Measurements from ENCODE around the gene SBNO2. TPM values are rescaled to one million over a fixed set of nuclear protein-coding genes. Genes with fewer than 3 reads are reported as not detected.
A peak's percentile ranks its signal among the peaks of the same experiment; 100 is the strongest.

Gene SBNO2
- total RNA-seq, 2 experiments from 2014 or later: 26.6 to 43.3 TPM

DNA sequence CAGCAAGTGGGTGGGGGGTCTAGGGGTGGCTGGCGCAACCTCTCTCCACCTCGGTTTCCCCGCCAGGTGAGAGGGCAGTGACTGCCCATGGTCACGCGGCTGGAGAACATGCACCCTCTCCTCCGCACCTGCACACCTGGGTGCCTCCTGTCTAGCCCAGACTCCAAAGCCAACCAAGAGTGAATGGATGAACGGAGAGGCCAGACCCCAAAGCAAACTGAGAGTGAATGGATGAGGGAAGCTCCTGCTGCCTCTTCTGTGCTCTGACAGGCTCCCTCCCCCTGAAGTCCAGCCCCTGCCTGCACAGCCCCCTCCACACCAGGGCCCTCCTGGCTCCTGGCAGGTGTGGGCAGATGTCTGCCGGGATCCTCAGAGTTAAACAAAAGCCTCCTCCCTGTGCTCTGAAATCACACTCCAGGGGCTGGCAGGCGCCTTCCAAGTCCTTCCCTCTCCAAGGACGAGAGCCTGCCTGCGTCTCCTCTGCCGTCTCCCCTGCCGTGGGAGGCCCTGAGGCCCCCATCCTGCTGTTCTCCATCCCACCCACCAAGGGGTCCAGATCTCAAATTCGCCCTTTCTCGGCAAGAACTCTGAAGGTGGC lies 2.2 kb downstream of the SBNO2 start:
- Histone ChIP-seq H3K79me2 (ENCODE audit: insufficient read depth, low read depth, low read length) (peaks cover 16% of the 10 kb centered on the region; the same call in 1 of the 2 replicates), H3K4me2 (ENCODE audit: low read length) (peak overlapping the region; percentile 100; the same call in 1 of the 2 replicates), H3K4me3 (ENCODE audit: low read depth, low read length, poor library complexity, severe bottlenecking) (no peak overlapping the region), H2AFZ (ENCODE audit: low read length) (no peak overlapping the region), H3K9me2 (ENCODE audit: insufficient read depth, low read length) (no peaks in the 10 kb centered on the region), H3K36me3 (ENCODE audit: insufficient read depth, low read length) (peaks cover 4% of the 10 kb centered on the region), H4K20me1 (ENCODE audit: insufficient read depth, low read length) (no peaks in the 10 kb centered on the region), H3K9me3 (ENCODE audit: low read length) (no peaks in the 10 kb centered on the region), H3K27ac (ENCODE audit: low read depth, low read length, poor library complexity, severe bottlenecking) (no peak overlapping the region), H3K4me1 (ENCODE audit: insufficient read depth, low read length, poor library complexity, severe bottlenecking) (peaks cover 15% of the 10 kb centered on the region)
- intact Hi-C loops (cut with micrococcal nuclease; ENCODE audit: unreplicated experiment): loop anchor here (5.0 kb wide), 1 partner anchor 40 kb away; no protein-coding TSS in a partner anchor
- ChIA-PET CTCF (ENCODE audit: unreplicated experiment) (interaction anchor here (0.5 kb wide), 1 partner anchor 58 kb away, joined by 9 read pairs; no protein-coding TSS in a partner anchor), POLR2A (no interaction called here)
- BruUV-seq (replicated peaks): no TSS peak
- DNase-seq (ENCODE audit: low spot score): no peak
- no peak for TF ChIP-seq EZH2phosphoT487 (IDR thresholded peaks at IDR 0.05; ENCODE audit: borderline replicate concordance, low read depth, low read length)
- TF ChIP-seq, protein P1, sequence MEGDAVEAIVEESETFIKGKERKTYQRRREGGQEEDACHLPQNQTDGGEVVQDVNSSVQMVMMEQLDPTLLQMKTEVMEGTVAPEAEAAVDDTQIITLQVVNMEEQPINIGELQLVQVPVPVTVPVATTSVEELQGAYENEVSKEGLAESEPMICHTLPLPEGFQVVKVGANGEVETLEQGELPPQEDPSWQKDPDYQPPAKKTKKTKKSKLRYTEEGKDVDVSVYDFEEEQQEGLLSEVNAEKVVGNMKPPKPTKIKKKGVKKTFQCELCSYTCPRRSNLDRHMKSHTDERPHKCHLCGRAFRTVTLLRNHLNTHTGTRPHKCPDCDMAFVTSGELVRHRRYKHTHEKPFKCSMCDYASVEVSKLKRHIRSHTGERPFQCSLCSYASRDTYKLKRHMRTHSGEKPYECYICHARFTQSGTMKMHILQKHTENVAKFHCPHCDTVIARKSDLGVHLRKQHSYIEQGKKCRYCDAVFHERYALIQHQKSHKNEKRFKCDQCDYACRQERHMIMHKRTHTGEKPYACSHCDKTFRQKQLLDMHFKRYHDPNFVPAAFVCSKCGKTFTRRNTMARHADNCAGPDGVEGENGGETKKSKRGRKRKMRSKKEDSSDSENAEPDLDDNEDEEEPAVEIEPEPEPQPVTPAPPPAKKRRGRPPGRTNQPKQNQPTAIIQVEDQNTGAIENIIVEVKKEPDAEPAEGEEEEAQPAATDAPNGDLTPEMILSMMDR (conservative IDR thresholded peaks at IDR 0.05; ENCODE audit: low read length): no peak

DNA sequence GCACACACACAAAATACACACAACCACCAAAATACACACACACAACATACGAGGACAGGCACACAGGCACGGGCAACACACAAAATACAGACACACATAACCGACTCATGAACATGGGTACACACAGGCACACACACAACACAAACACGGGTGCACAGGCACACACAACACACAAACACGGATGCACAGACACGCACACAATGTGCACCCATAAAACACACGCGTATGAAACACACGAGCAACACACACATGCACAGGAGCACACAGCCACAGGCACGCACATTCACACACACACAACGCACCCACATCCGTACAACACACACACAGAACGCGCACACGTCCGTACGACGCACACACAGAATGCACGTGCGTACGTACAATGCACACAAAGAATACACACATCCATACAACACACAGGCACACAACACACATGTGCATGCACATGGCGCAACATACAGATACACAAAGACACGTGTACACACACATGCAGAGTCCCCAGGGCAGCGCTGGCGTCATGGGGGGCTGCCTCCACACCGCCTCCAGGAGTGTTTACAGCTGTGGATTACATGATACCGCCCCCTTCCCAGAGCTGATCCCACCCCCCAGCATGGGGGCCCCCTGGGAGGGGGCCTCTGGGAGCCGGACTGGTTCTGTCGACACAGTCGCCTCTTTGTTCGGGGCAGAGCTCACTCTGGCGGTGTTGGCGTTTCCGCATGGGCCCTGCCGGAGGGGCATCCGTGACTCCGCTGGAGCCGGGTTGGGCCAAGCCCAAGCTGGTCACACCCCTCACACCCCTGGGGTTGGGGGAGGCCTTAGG lies 2.9 kb downstream of the SBNO2 start:
- no peaks in the 10 kb centered on the region for H4K20me1 ChIP-seq (ENCODE audit: insufficient read depth, low read length)
- peaks cover 9% of the 10 kb centered on the region for H3K36me3 ChIP-seq (ENCODE audit: insufficient read depth, low read length)
- POLR2A ChIA-PET: no interaction called here
- no peak overlapping the region for H3K4me2 ChIP-seq (ENCODE audit: low read length)
- peaks cover 16% of the 10 kb centered on the region; the same call in 1 of the 2 replicates for H3K79me2 ChIP-seq (ENCODE audit: insufficient read depth, low read depth, low read length)
- H2AFZ ChIP-seq (ENCODE audit: low read length): no peak overlapping the region
- intact Hi-C loops (cut with micrococcal nuclease; ENCODE audit: unreplicated experiment): loop anchor here (5.0 kb wide), 1 partner anchor 39 kb away; no protein-coding TSS in a partner anchor
- DNase-seq (ENCODE audit: low spot score): no peak
- CTCF ChIA-PET (ENCODE audit: unreplicated experiment): interaction anchor here (0.5 kb wide), 1 partner anchor 58 kb away, joined by 9 read pairs; no protein-coding TSS in a partner anchor
- no peak overlapping the region for H3K27ac ChIP-seq (ENCODE audit: low read depth, low read length, poor library complexity, severe bottlenecking)
- H3K4me1 ChIP-seq (ENCODE audit: insufficient read depth, low read length, poor library complexity, severe bottlenecking): peaks cover 15% of the 10 kb centered on the region
- no peaks in the 10 kb centered on the region for H3K9me3 ChIP-seq (ENCODE audit: low read length)
- H3K4me3 ChIP-seq (ENCODE audit: low read depth, low read length, poor library complexity, severe bottlenecking): no peak overlapping the region
- no peaks in the 10 kb centered on the region for H3K9me2 ChIP-seq (ENCODE audit: insufficient read depth, low read length)
- TF ChIP-seq EZH2phosphoT487 (IDR thresholded peaks at IDR 0.05; ENCODE audit: borderline replicate concordance, low read depth, low read length): no peak
- TF ChIP-seq, protein P1 (conservative IDR thresholded peaks at IDR 0.05; ENCODE audit: low read length): no peak
- BruUV-seq (replicated peaks): no TSS peak
